Measurements from ENCODE around the gene EML1.

Gene EML1
- total RNA-seq, result 0 to 0.19 (median 0) reads per million in 3 donors

DNA sequence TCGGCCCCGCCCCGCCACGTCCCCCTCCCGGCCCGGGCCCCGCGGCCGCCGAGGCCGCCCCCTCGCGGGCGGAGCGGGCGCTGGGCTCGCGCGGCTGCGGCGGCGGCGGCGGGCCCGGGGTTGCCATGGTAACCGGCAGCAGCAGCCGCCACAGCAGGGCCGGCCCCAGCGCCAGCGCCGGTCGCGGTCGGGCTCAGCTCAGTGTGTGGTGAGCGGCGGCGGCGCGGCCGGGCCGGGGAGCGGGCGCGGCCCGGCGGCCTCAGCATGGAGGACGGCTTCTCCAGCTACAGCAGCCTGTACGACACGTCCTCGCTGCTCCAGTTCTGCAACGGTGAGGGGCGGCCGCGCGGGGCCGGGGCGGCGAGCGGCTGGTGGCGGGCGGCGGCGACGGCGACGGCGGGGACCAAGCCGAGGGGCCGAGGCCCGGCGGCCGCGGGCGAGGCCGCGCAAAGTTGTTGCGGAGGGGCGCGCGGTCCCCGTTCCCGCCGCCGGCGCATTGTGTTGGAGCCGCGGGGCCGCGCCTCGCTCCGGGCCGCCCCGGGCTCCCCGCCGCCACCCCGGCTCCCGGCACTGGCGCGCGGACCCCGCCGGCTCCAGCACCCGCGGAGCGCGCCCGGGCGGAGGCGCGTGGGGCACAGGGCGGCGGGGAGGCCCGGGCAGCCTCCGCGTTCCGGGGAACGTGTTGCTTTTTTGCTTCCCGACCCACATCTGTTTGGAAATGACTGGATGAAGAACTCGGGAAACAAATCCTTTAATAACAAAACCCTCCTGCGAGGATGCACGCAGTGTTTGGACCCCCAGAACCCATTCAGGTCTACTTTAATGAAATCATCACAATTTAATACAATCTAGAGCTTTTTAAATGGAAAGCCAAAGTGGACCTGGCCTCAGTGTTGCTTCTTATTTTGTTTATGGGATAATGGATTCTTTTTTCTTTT lies at the start of gene EML1:
TSS of gene EML1 (plus strand) at position 201 of the 938 bp plus-strand sequence. CDS start at position 265, 64 bp downstream.
- DNase-seq, result peak; percentile 45 to 68 (median 63)
- Histone ChIP-seq H3K27ac (ENCODE audit: insufficient read depth, low read length, poor library complexity, severe bottlenecking) (no peak within 1 kb of the TSS), H3K36me3 (ENCODE audit: control insufficient read depth, insufficient read depth, low read length) (no peaks in the 10 kb centered on the region), H3K4me1 (ENCODE audit: control insufficient read depth, insufficient read depth, low read length, poor library complexity, severe bottlenecking) (no peaks in the 10 kb centered on the region), H3K27me3 (replicated peaks; ENCODE audit: control insufficient read depth, insufficient read depth, low read length, poor library complexity, severe bottlenecking) (no peaks in the 10 kb centered on the region), H3K9me3 (ENCODE audit: control insufficient read depth, low read length) (no peaks in the 10 kb centered on the region), H3K4me3 (ENCODE audit: insufficient read depth, low read depth, low read length, poor library complexity, severe bottlenecking) (peak within 1 kb of the TSS; percentile 7)

GRCh38 chr14:99744199-99744872 lies 48.9 kb upstream of the EML1 start:
- Histone ChIP-seq H3K27ac (ENCODE audit: insufficient read depth, low read length, poor library complexity, severe bottlenecking) (no peak overlapping the region), H3K27me3 (replicated peaks; ENCODE audit: control insufficient read depth, insufficient read depth, low read length, poor library complexity, severe bottlenecking) (no peaks in the 10 kb centered on the region), H3K4me3 (ENCODE audit: insufficient read depth, low read depth, low read length, poor library complexity, severe bottlenecking) (no peak overlapping the region), H3K36me3 (ENCODE audit: control insufficient read depth, insufficient read depth, low read length) (no peaks in the 10 kb centered on the region), H3K9me3 (ENCODE audit: control insufficient read depth, low read length) (no peaks in the 10 kb centered on the region), H3K4me1 (ENCODE audit: control insufficient read depth, insufficient read depth, low read length, poor library complexity, severe bottlenecking) (peaks cover 5% of the 10 kb centered on the region)
- no peak for DNase-seq

- no peak overlapping the region for H3K27ac ChIP-seq (ENCODE audit: insufficient read depth, low read length, poor library complexity, severe bottlenecking)
Observed at GRCh38 chr14:99744873-99745224, 48.4 kb upstream of the EML1 start.

GRCh38 chr14:99745307-99745951 lies 47.8 kb upstream of the EML1 start:
- Histone ChIP-seq H3K4me3 (ENCODE audit: insufficient read depth, low read depth, low read length, poor library complexity, severe bottlenecking) (no peak overlapping the region), H3K9me3 (ENCODE audit: control insufficient read depth, low read length) (no peaks in the 10 kb centered on the region), H3K36me3 (ENCODE audit: control insufficient read depth, insufficient read depth, low read length) (no peaks in the 10 kb centered on the region), H3K4me1 (ENCODE audit: control insufficient read depth, insufficient read depth, low read length, poor library complexity, severe bottlenecking) (peaks cover 5% of the 10 kb centered on the region), H3K27ac (ENCODE audit: insufficient read depth, low read length, poor library complexity, severe bottlenecking) (no peak overlapping the region), H3K27me3 (replicated peaks; ENCODE audit: control insufficient read depth, insufficient read depth, low read length, poor library complexity, severe bottlenecking) (no peaks in the 10 kb centered on the region)
- no peak for DNase-seq

More at GRCh38 chr14:99744873-99745224, 48.4 kb upstream of the EML1 start:
- Histone ChIP-seq H3K36me3 (ENCODE audit: control insufficient read depth, insufficient read depth, low read length) (no peaks in the 10 kb centered on the region), H3K4me3 (ENCODE audit: insufficient read depth, low read depth, low read length, poor library complexity, severe bottlenecking) (no peak overlapping the region), H3K9me3 (ENCODE audit: control insufficient read depth, low read length) (no peaks in the 10 kb centered on the region), H3K4me1 (ENCODE audit: control insufficient read depth, insufficient read depth, low read length, poor library complexity, severe bottlenecking) (peaks cover 5% of the 10 kb centered on the region), H3K27me3 (replicated peaks; ENCODE audit: control insufficient read depth, insufficient read depth, low read length, poor library complexity, severe bottlenecking) (no peaks in the 10 kb centered on the region)
- DNase-seq, result no peak

GRCh38 chr14:99747167-99747566 lies 46.0 kb upstream of the EML1 start:
- Histone ChIP-seq H3K4me3 (ENCODE audit: insufficient read depth, low read depth, low read length, poor library complexity, severe bottlenecking) (no peak overlapping the region), H3K27ac (ENCODE audit: insufficient read depth, low read length, poor library complexity, severe bottlenecking) (no peak overlapping the region), H3K4me1 (ENCODE audit: control insufficient read depth, insufficient read depth, low read length, poor library complexity, severe bottlenecking) (peaks cover 5% of the 10 kb centered on the region), H3K27me3 (replicated peaks; ENCODE audit: control insufficient read depth, insufficient read depth, low read length, poor library complexity, severe bottlenecking) (no peaks in the 10 kb centered on the region), H3K9me3 (ENCODE audit: control insufficient read depth, low read length) (no peaks in the 10 kb centered on the region), H3K36me3 (ENCODE audit: control insufficient read depth, insufficient read depth, low read length) (no peaks in the 10 kb centered on the region)
- DNase-seq, result no peak

GRCh38 chr14:99747582-99748330 lies 45.5 kb upstream of the EML1 start:
- peaks cover 5% of the 10 kb centered on the region for H3K27me3 ChIP-seq (replicated peaks; ENCODE audit: control insufficient read depth, insufficient read depth, low read length, poor library complexity, severe bottlenecking)
- H3K36me3 ChIP-seq (ENCODE audit: control insufficient read depth, insufficient read depth, low read length), result no peaks in the 10 kb centered on the region
- no peak overlapping the region for H3K27ac ChIP-seq (ENCODE audit: insufficient read depth, low read length, poor library complexity, severe bottlenecking)
- no peak for DNase-seq
- no peaks in the 10 kb centered on the region for H3K9me3 ChIP-seq (ENCODE audit: control insufficient read depth, low read length)
- H3K4me1 ChIP-seq (ENCODE audit: control insufficient read depth, insufficient read depth, low read length, poor library complexity, severe bottlenecking), result peaks cover 5% of the 10 kb centered on the region
- H3K4me3 ChIP-seq (ENCODE audit: insufficient read depth, low read depth, low read length, poor library complexity, severe bottlenecking), result no peak overlapping the region

- Histone ChIP-seq H3K27me3 (replicated peaks; ENCODE audit: control insufficient read depth, insufficient read depth, low read length, poor library complexity, severe bottlenecking) (peaks cover 10% of the 10 kb centered on the region), H3K4me1 (ENCODE audit: control insufficient read depth, insufficient read depth, low read length, poor library complexity, severe bottlenecking) (peaks cover 5% of the 10 kb centered on the region), H3K36me3 (ENCODE audit: control insufficient read depth, insufficient read depth, low read length) (no peaks in the 10 kb centered on the region), H3K9me3 (ENCODE audit: control insufficient read depth, low read length) (no peaks in the 10 kb centered on the region), H3K4me3 (ENCODE audit: insufficient read depth, low read depth, low read length, poor library complexity, severe bottlenecking) (no peak overlapping the region), H3K27ac (ENCODE audit: insufficient read depth, low read length, poor library complexity, severe bottlenecking) (no peak overlapping the region)
- DNase-seq, result no peak
Observed at GRCh38 chr14:99748529-99748928, 44.7 kb upstream of the EML1 start.

DNA sequence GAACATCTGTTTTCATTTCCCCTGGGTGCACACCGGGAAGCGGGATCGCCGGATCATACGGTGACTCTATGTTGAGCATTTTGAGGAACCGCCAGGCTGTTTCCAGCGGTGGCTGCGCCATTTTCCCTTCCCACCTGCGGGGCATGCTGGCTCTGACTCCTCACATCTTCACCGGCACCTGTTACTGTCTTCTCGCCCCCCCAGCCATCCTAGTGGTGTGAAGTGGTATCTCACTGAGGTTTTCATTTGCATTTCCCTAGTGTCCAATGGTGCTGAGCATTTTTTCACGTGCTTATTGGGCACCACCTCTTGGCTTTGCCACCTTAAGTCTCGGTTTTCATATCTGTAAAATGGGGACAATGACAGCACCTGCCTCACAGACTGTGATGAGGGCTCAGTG lies 44.1 kb upstream of the EML1 start:
- Histone ChIP-seq H3K36me3 (ENCODE audit: control insufficient read depth, insufficient read depth, low read length) (no peaks in the 10 kb centered on the region), H3K4me1 (ENCODE audit: control insufficient read depth, insufficient read depth, low read length, poor library complexity, severe bottlenecking) (peaks cover 5% of the 10 kb centered on the region), H3K4me3 (ENCODE audit: insufficient read depth, low read depth, low read length, poor library complexity, severe bottlenecking) (no peak overlapping the region), H3K27ac (ENCODE audit: insufficient read depth, low read length, poor library complexity, severe bottlenecking) (no peak overlapping the region), H3K9me3 (ENCODE audit: control insufficient read depth, low read length) (no peaks in the 10 kb centered on the region), H3K27me3 (replicated peaks; ENCODE audit: control insufficient read depth, insufficient read depth, low read length, poor library complexity, severe bottlenecking) (peaks cover 16% of the 10 kb centered on the region)
- DNase-seq, result no peak

GRCh38 chr14:99749763-99750715 lies 43.2 kb upstream of the EML1 start:
- Histone ChIP-seq H3K9me3 (ENCODE audit: control insufficient read depth, low read length) (no peaks in the 10 kb centered on the region), H3K27ac (ENCODE audit: insufficient read depth, low read length, poor library complexity, severe bottlenecking) (no peak overlapping the region), H3K27me3 (replicated peaks; ENCODE audit: control insufficient read depth, insufficient read depth, low read length, poor library complexity, severe bottlenecking) (peaks cover 25% of the 10 kb centered on the region), H3K36me3 (ENCODE audit: control insufficient read depth, insufficient read depth, low read length) (no peaks in the 10 kb centered on the region), H3K4me3 (ENCODE audit: insufficient read depth, low read depth, low read length, poor library complexity, severe bottlenecking) (no peak overlapping the region), H3K4me1 (ENCODE audit: control insufficient read depth, insufficient read depth, low read length, poor library complexity, severe bottlenecking) (peaks cover 5% of the 10 kb centered on the region)
- no peak for DNase-seq
